ENCODE measurements around the gene CARD19.

DNA sequence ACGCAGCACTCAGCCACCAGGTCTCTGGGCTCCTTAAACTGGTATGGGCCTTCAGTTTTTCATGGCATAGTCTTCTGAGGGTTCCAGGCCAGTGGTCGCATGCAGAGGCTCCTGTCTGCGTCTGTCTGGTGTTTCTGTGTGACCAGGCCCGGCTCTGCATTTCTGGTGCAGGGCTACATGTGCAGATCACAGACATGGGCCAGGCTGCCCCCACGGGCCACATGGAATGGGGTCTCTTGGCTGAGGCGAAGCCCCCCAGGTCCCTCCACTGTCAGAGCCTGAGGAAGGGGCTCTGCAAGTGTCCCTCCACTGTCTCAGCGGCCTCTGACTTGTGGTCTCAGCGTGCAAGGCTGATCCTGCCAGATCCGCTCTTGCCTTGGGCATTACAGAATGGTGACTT, 15.6 kb upstream of the CARD19 start:
- TF ChIP-seq OSR1 (CRISPR knock-in tag; IDR thresholded peaks at IDR 0.05) (no peak), ZFP3 (CRISPR knock-in tag; IDR thresholded peaks at IDR 0.05) (no peak), ZFP30 (CRISPR knock-in tag; IDR thresholded peaks at IDR 0.05) (no peak), ARNTL (CRISPR knock-in tag; IDR thresholded peaks at IDR 0.05; ENCODE audit: borderline replicate concordance, low read depth) (no peak)

Measured in SK-N-SH treated with all-trans-retinoic acid at 6 μM for 48 hours (cell line).